Ectodermal cell (in vitro differentiated cells): ENCODE results near the gene HTRA2.

Experiments
- H3K27ac ChIP-seq: 2 replicates; pipeline ENCODE4 v1.7.0; 2013; ENCODE audit warnings: mild to moderate bottlenecking, low read depth, low read length; ENCODE audit not compliant: insufficient read depth, poor library complexity, severe bottlenecking
- H3K27me3 ChIP-seq: 2 replicates; pipeline ENCODE4 v1.7.0; 2013; ENCODE audit warnings: mild to moderate bottlenecking, low read length; ENCODE audit not compliant: insufficient read depth, control insufficient read depth, poor library complexity, severe bottlenecking
- H3K36me3 ChIP-seq: one replicate; pipeline ENCODE4 v1.7.0; 2013; ENCODE audit warnings: low read length; ENCODE audit not compliant: control insufficient read depth, insufficient read depth
- H3K4me1 ChIP-seq: one replicate; pipeline ENCODE4 v1.7.0; 2013; ENCODE audit warnings: low read length; ENCODE audit not compliant: control insufficient read depth, insufficient read depth
- H3K4me3 ChIP-seq: 2 replicates; pipeline ENCODE4 v1.7.0; 2013; ENCODE audit warnings: low read depth, low read length, control low read depth; ENCODE audit not compliant: insufficient read depth
- H3K9me3 ChIP-seq: 2 replicates; pipeline ENCODE4 v1.7.0; 2013; ENCODE audit warnings: mild to moderate bottlenecking, low read length, moderate library complexity; ENCODE audit not compliant: control insufficient read depth
- WGBS, 2 experiments: methylation state at CpG; one replicate each; pipeline ENCODE4 v1.1.7; 2013; ENCODE audit warnings: missing lambda C conversion rate in 2 of 2; 5-methylcytosine and 5-hydroxymethylcytosine counted together

The HTRA2 gene

GRCh38 chr2:74510272-74510671, 19.5 kb upstream of the HTRA2 start:
- Histone ChIP-seq H3K27ac (no peak overlapping the region), H3K36me3 (peaks cover 5% of the 10 kb centered on the region), H3K27me3 (peaks cover 85% of the 10 kb centered on the region), H3K4me3 (no peak overlapping the region), H3K9me3 (no peaks in the 10 kb centered on the region), H3K4me1 (peaks cover 24% of the 10 kb centered on the region)
- WGBS, 2 experiments: 85 to 89% methylated on average over 4 of the region's 4 CpGs

- 71 to 74% methylated on average over 11 of the region's 11 CpGs for whole genome bisulfite sequencing, 2 experiments
- H3K4me3 ChIP-seq: no peak overlapping the region
- no peaks in the 10 kb centered on the region for H3K36me3 ChIP-seq
- H3K27ac ChIP-seq: no peak overlapping the region
- H3K4me1 ChIP-seq: peaks cover 24% of the 10 kb centered on the region
- H3K9me3 ChIP-seq: no peaks in the 10 kb centered on the region
- peaks cover 88% of the 10 kb centered on the region for H3K27me3 ChIP-seq
Measured at GRCh38 chr2:74511104-74511989, 18.4 kb upstream of the HTRA2 start.

- H3K27me3 ChIP-seq: peaks cover 100% of the 10 kb centered on the region
- no peaks in the 10 kb centered on the region for H3K36me3 ChIP-seq
- 2% methylated on average over 36 of the region's 36 CpGs for WGBS, 2 experiments
- H3K27ac ChIP-seq: no peak overlapping the region
- peaks cover 19% of the 10 kb centered on the region for H3K4me1 ChIP-seq
- no peak overlapping the region for H3K4me3 ChIP-seq
- no peaks in the 10 kb centered on the region for H3K9me3 ChIP-seq
Measured at GRCh38 chr2:74512744-74513604, 16.8 kb upstream of the HTRA2 start.

GRCh38 chr2:74513605-74514367, 15.9 kb upstream of the HTRA2 start:
- Histone ChIP-seq H3K4me1 (peaks cover 15% of the 10 kb centered on the region), H3K27ac (no peak overlapping the region), H3K36me3 (no peaks in the 10 kb centered on the region), H3K27me3 (peaks cover 100% of the 10 kb centered on the region), H3K9me3 (no peaks in the 10 kb centered on the region), H3K4me3 (no peak overlapping the region)
- 2 to 3% methylated on average over 52 of the region's 52 CpGs for WGBS, 2 experiments

- Histone ChIP-seq H3K4me3 (peak within 1 kb of the TSS; percentile 16), H3K9me3 (no peaks in the 10 kb centered on the region), H3K27me3 (peaks cover 100% of the 10 kb centered on the region), H3K4me1 (peaks cover 15% of the 10 kb centered on the region), H3K27ac (no peak within 1 kb of the TSS), H3K36me3 (no peaks in the 10 kb centered on the region)
- WGBS, 2 experiments: 2 to 3% methylated on average over 82 of the region's 82 CpGs
Measured at GRCh38 chr2:74514368-74515270, 15.1 kb upstream of the HTRA2 start, which contains the start of gene TLX2. TSS of gene TLX2 (plus strand) at chr2:74514450. CDS start at chr2:74514807, 357 bp downstream.

- Histone ChIP-seq H3K27me3 (peaks cover 100% of the 10 kb centered on the region), H3K4me1 (peaks cover 15% of the 10 kb centered on the region), H3K36me3 (no peaks in the 10 kb centered on the region), H3K4me3 (no peak overlapping the region), H3K27ac (no peak overlapping the region), H3K9me3 (no peaks in the 10 kb centered on the region)
- 3% methylated on average over 60 of the region's 60 CpGs for WGBS, 2 experiments
Measured at GRCh38 chr2:74515271-74515980, 14.3 kb upstream of the HTRA2 start.

- H3K4me1 ChIP-seq: peaks cover 15% of the 10 kb centered on the region
- WGBS, 2 experiments: 7 to 8% methylated on average over 72 of the region's 72 CpGs
- no peaks in the 10 kb centered on the region for H3K9me3 ChIP-seq
- peaks cover 98% of the 10 kb centered on the region for H3K27me3 ChIP-seq
- H3K27ac ChIP-seq: no peak overlapping the region
- no peak overlapping the region for H3K4me3 ChIP-seq
- H3K36me3 ChIP-seq: no peaks in the 10 kb centered on the region
Measured at GRCh38 chr2:74515981-74516633, 13.6 kb upstream of the HTRA2 start.

- H3K9me3 ChIP-seq: no peaks in the 10 kb centered on the region
- no peaks in the 10 kb centered on the region for H3K36me3 ChIP-seq
- H3K4me1 ChIP-seq: peaks cover 15% of the 10 kb centered on the region
- no peak overlapping the region for H3K27ac ChIP-seq
- 86 to 88% methylated on average over 13 of the region's 13 CpGs for WGBS, 2 experiments
- peaks cover 98% of the 10 kb centered on the region for H3K27me3 ChIP-seq
- no peak overlapping the region for H3K4me3 ChIP-seq
Measured at GRCh38 chr2:74516650-74517049, 13.1 kb upstream of the HTRA2 start.
